K562 (cell line): ENCODE measurements around the gene DSTYK. TPM values are rescaled to one million over a fixed set of nuclear protein-coding genes. Genes with fewer than 3 reads are reported as not detected.

Experiments used
- ATAC-seq: fragments of 200-7000 bp; cut with Tn5 transposase; 3 replicates; pipeline ENCODE4 v1.9.1; 2020; ENCODE audit warnings: moderate library complexity
- BruUV-seq: library from RNA; stranded (reverse); fragments of 400-500 nt; replicated peaks from 2 replicates; lab custom pipeline; 2021; lab: Mats Ljungman, UMichigan
- CTCF ChIA-PET: fragments of 300-600 bp; formaldehyde crosslinking; extraction: SDS; loops from one replicate; lab custom pipeline; 2021; ENCODE audit warnings: low intra/inter-chr PET ratio; lab: Yijun Ruan, JAX
- POLR2A ChIA-PET: fragments of 300-600, 350-650 bp; sonication (Branson Sonifier 250); formaldehyde crosslinking; extraction: SDS; loops from one replicate; lab custom pipeline; 2021; ENCODE audit warnings: antibody characterized with exemption, inconsistent platforms; lab: Yijun Ruan, JAX
- DNase-seq, 4 experiments: peaks; one replicate each; pipeline versions ENCODE4 v3.0.0 to v3.0.0-alpha.2; 2011 to 2018; ENCODE audit warnings: low spot score in 3 of 4, mixed read lengths in 3 of 4; ENCODE audit errors: extremely low read depth in 1 of 4
- FAIRE-seq: peaks from 2 replicates; lab custom pipeline; 2011; peaks lifted over from hg19 to GRCh38; lab: Jason Lieb, UNC
- H2AFZ ChIP-seq: 2 replicates; pipeline ENCODE4 v1.6.0; 2011; ENCODE audit warnings: low read depth, low read length, control low read depth, inconsistent platforms
- H3K27ac ChIP-seq: fragments of 200-600 bp; 3 replicates; pipeline ENCODE4 v1.8.0; 2011; ENCODE audit warnings: low read depth, mild to moderate bottlenecking, control low read depth, inconsistent platforms, low read length, moderate library complexity, mixed read lengths; ENCODE audit errors: extremely low read depth
- H3K27me3 ChIP-seq, 2 experiments: fragments of 300-600 bp in 1 of 2; 2 replicates in 1 of 2; 3 replicates in 1 of 2; pipeline versions ENCODE4 v1.6.0 to v1.8.0; 2011; ENCODE audit warnings: inconsistent platforms in 2 of 2, low read length in 2 of 2, mild to moderate bottlenecking in 1 of 2, mixed read lengths in 1 of 2, moderate library complexity in 1 of 2; ENCODE audit not compliant: control insufficient read depth in 2 of 2, insufficient read depth in 2 of 2
- H3K36me3 ChIP-seq: fragments of 300-600 bp; 3 replicates; pipeline ENCODE4 v1.8.0; 2011; ENCODE audit warnings: mild to moderate bottlenecking, low read length, inconsistent platforms; ENCODE audit not compliant: control insufficient read depth, insufficient read depth
- H3K4me1 ChIP-seq, 2 experiments: fragments of 200-600 bp in 1 of 2; replicated peaks in 1 of 2; 2 replicates in 1 of 2; 3 replicates in 1 of 2; pipeline versions ENCODE4 v1.5.1 to v1.8.0; 2011; ENCODE audit warnings: inconsistent platforms in 2 of 2, low read length in 2 of 2, mild to moderate bottlenecking in 1 of 2, mixed read lengths in 1 of 2, moderate library complexity in 1 of 2; ENCODE audit not compliant: control insufficient read depth in 2 of 2, insufficient read depth in 2 of 2
- H3K4me2 ChIP-seq: 2 replicates; pipeline ENCODE4 v1.6.1; 2011; ENCODE audit warnings: low read length, control low read depth, inconsistent platforms, mixed read lengths; ENCODE audit not compliant: insufficient read depth
- H3K4me3 ChIP-seq: fragments of 200-600 bp; sonication (generic), shearing (Covaris generic); 2 replicates; pipeline ENCODE4 v1.5.1; 2016; ENCODE audit warnings: control low read depth, inconsistent platforms
- H3K79me2 ChIP-seq: fragments of 200-600 bp; 3 replicates; pipeline ENCODE4 v1.8.0; 2011; ENCODE audit warnings: low read length, inconsistent platforms; ENCODE audit not compliant: control insufficient read depth, insufficient read depth
- H3K9ac ChIP-seq, 2 experiments: 2 replicates each; pipeline versions ENCODE4 v1.6.0 to v1.6.1; 2011; ENCODE audit warnings: low read depth in 2 of 2, low read length in 2 of 2, control low read depth in 1 of 2, inconsistent platforms in 1 of 2, mild to moderate bottlenecking in 1 of 2, mixed read lengths in 1 of 2; ENCODE audit not compliant: insufficient read depth in 1 of 2
- H3K9me1 ChIP-seq: one replicate; pipeline ENCODE4 v1.6.0; 2011; ENCODE audit warnings: inconsistent platforms, mild to moderate bottlenecking, low read length, moderate library complexity; ENCODE audit not compliant: control insufficient read depth, insufficient read depth
- H3K9me3 ChIP-seq: replicated peaks from 2 replicates; pipeline ENCODE4 v1.5.1; 2011; ENCODE audit warnings: low read depth, low read length, inconsistent platforms; ENCODE audit not compliant: control insufficient read depth, insufficient read depth
- H4K20me1 ChIP-seq: replicated peaks from 2 replicates; pipeline ENCODE4 v1.6.1; 2011; ENCODE audit warnings: low read length, inconsistent platforms, mixed read lengths; ENCODE audit not compliant: control insufficient read depth, insufficient read depth
- CEBPB ChIP-seq: fragments of 450-650 bp; IDR thresholded peaks from 2 replicates; pipeline ENCODE4 v1.6.1; 2016; ENCODE audit warnings: missing genetic modification characterization, missing compliant biosample characterization
- ETV6 ChIP-seq, 3 experiments: fragments of 150-350 bp in 1 of 3; sonication (generic) in 1 of 3; formaldehyde crosslinking in 1 of 3; IDR thresholded peaks; 2 replicates each; pipeline versions ENCODE4 v1.6.1 to v1.8.0; 2014 to 2022; ENCODE audit warnings: borderline replicate concordance in 2 of 3, low read depth in 2 of 3, antibody characterized with exemption in 1 of 3, low read length in 1 of 3, mild to moderate bottlenecking in 1 of 3, missing genetic modification reagents in 1 of 3
- HLTF ChIP-seq: fragments of 450-650 bp; IDR thresholded peaks from 2 replicates; pipeline ENCODE4 v1.6.1; 2016
- NFXL1 ChIP-seq: fragments of 450-650 bp; formaldehyde crosslinking; IDR thresholded peaks from 2 replicates; pipeline ENCODE4 v1.4.0; 2021; ENCODE audit warnings: mild to moderate bottlenecking
- SIN3B ChIP-seq: fragments of 450-650 bp; IDR thresholded peaks from 2 replicates; pipeline ENCODE4 v1.6.1; 2017; ENCODE audit warnings: low read depth, mild to moderate bottlenecking, moderate library complexity
- ZFP1 ChIP-seq: fragments of 450-650 bp; formaldehyde crosslinking; IDR thresholded peaks from 2 replicates; pipeline ENCODE4 v1.4.0; 2020; ENCODE audit warnings: mild to moderate bottlenecking, mixed read lengths
- ZNF253 ChIP-seq: fragments of 250-450 bp; sonication (Bioruptor Pico); conservative IDR thresholded peaks from 2 replicates; pipeline ENCODE4 v1.6.1; 2021; ENCODE audit warnings: mild to moderate bottlenecking
- ZNF696 ChIP-seq: fragments of 250-450 bp; sonication (Bioruptor Pico); conservative IDR thresholded peaks from 2 replicates; pipeline ENCODE4 v1.4.0; 2020; ENCODE audit warnings: mild to moderate bottlenecking, moderate library complexity
- in situ Hi-C: fragments of 300-500 bp; cut with MboI; formaldehyde crosslinking; loops from 4 replicates; pipeline ENCODE4 v1.15.0; 2018; ENCODE audit warnings: inconsistent platforms, mixed read lengths
- intact Hi-C: fragments of 100-400 bp; cut with micrococcal nuclease; formaldehyde crosslinking; loops from 2 replicates; pipeline ENCODE4 v1.14.2; 2022
- polyA plus RNA-seq, 8 experiments: library from polyadenylated mRNA; depleted of rRNA in 4 of 8; stranded (reverse) in 5 of 8; unstranded in 3 of 8; fragments of >200 nt; fragmentation: Nextera tagmentation in 2 of 8; fragmentation: Illumina TruSeq in 1 of 8; extraction: Ambion mirVana in 2 of 8; extraction: Trizol in 1 of 8; gene quantifications; 2 replicates each; pipeline versions ENCODE4 v1.2.1 to v1.2.3, GENCODE V29; 2011 to 2014; ENCODE audit warnings: inconsistent platforms in 1 of 8, missing spikeins in 1 of 8
- total RNA-seq, 7 experiments: library from RNA; depleted of rRNA in 6 of 7; stranded (reverse); fragments of >200 nt in 6 of 7; fragmentation: Illumina TruSeq in 2 of 7; extraction: Trizol in 2 of 7; gene quantifications; 2 replicates each; pipeline versions ENCODE4 v1.2.1 to v1.2.3, GENCODE V29; 2011 to 2021; ENCODE audit warnings: low replicate concordance in 1 of 7
- TF ChIP-seq, protein P1 (sequence below), 2 experiments: fragments of 450-650 bp; IDR thresholded peaks; 2 replicates each; pipeline ENCODE4 v1.6.1; 2016; ENCODE audit warnings: mild to moderate bottlenecking in 2 of 2, borderline replicate concordance in 1 of 2, low read depth in 1 of 2, moderate library complexity in 1 of 2
- TF ChIP-seq, protein P2 (sequence below): fragments of 450-650 bp; IDR thresholded peaks from 2 replicates; pipeline ENCODE4 v1.6.1; 2018; ENCODE audit not compliant: partially characterized antibody

The DSTYK gene
- total and polyA plus RNA-seq, 9 of the 15 experiments (the other 6 are each of a cell fraction or from before 2014, with no cell fraction given): 4.2 to 7.1 (median 6.2) TPM

DNA sequence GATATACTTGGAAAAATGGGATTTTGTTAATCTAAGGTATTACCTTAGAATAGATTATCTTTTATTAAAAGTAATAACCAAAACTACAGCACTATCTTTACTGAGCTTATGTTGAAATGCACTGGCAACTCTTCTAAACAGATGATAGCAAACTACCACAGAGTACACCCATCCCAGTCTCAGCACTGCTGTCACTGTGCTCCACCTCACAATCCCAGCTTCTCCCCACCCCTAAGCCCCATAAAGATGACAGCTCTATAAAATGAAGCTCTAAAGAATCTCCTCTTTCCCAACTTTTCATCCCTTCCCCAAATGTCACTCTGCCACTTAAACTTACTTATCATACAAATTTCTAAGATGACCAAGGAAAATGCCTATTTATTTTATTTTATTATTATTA is 6.4 kb downstream of the DSTYK start:
- POLR2A ChIA-PET: interaction anchor here (0.9 to 3.8 kb wide), 5 partner anchors 10 to 83 kb away, joined by 3 to 28 read pairs (median 6); partner anchors contain the start of gene RBBP5
- H3K36me3 ChIP-seq: no peaks in the 10 kb centered on the region
- H3K9ac ChIP-seq: no peak overlapping the region
- no peaks in the 10 kb centered on the region for H3K9me3 ChIP-seq
- BruUV-seq: no TSS peak
- DNase-seq (no peak), FAIRE-seq (no peak), ATAC-seq (peak; percentile 61)
- H3K9me1 ChIP-seq: no peaks in the 10 kb centered on the region
- CTCF ChIA-PET: no interaction called here
- peaks cover 5 to 23% of the 10 kb centered on the region in 2 experiments for H3K4me1 ChIP-seq
- no peak overlapping the region for H3K4me2 ChIP-seq
- no peak overlapping the region for H3K27ac ChIP-seq
- peaks cover 41% of the 10 kb centered on the region for H3K79me2 ChIP-seq
- in situ Hi-C loops (no loop called here), intact Hi-C loops (no loop called here)
- H3K4me3 ChIP-seq: no peak overlapping the region
- H3K27me3 ChIP-seq: no peaks in the 10 kb centered on the region
- no peaks in the 10 kb centered on the region; the same call in 1 of the 2 replicates for H4K20me1 ChIP-seq
- no peak overlapping the region for H2AFZ ChIP-seq
- TF ChIP-seq NFXL1 (CRISPR knock-in tag): no peak
- TF ChIP-seq, protein P1, sequence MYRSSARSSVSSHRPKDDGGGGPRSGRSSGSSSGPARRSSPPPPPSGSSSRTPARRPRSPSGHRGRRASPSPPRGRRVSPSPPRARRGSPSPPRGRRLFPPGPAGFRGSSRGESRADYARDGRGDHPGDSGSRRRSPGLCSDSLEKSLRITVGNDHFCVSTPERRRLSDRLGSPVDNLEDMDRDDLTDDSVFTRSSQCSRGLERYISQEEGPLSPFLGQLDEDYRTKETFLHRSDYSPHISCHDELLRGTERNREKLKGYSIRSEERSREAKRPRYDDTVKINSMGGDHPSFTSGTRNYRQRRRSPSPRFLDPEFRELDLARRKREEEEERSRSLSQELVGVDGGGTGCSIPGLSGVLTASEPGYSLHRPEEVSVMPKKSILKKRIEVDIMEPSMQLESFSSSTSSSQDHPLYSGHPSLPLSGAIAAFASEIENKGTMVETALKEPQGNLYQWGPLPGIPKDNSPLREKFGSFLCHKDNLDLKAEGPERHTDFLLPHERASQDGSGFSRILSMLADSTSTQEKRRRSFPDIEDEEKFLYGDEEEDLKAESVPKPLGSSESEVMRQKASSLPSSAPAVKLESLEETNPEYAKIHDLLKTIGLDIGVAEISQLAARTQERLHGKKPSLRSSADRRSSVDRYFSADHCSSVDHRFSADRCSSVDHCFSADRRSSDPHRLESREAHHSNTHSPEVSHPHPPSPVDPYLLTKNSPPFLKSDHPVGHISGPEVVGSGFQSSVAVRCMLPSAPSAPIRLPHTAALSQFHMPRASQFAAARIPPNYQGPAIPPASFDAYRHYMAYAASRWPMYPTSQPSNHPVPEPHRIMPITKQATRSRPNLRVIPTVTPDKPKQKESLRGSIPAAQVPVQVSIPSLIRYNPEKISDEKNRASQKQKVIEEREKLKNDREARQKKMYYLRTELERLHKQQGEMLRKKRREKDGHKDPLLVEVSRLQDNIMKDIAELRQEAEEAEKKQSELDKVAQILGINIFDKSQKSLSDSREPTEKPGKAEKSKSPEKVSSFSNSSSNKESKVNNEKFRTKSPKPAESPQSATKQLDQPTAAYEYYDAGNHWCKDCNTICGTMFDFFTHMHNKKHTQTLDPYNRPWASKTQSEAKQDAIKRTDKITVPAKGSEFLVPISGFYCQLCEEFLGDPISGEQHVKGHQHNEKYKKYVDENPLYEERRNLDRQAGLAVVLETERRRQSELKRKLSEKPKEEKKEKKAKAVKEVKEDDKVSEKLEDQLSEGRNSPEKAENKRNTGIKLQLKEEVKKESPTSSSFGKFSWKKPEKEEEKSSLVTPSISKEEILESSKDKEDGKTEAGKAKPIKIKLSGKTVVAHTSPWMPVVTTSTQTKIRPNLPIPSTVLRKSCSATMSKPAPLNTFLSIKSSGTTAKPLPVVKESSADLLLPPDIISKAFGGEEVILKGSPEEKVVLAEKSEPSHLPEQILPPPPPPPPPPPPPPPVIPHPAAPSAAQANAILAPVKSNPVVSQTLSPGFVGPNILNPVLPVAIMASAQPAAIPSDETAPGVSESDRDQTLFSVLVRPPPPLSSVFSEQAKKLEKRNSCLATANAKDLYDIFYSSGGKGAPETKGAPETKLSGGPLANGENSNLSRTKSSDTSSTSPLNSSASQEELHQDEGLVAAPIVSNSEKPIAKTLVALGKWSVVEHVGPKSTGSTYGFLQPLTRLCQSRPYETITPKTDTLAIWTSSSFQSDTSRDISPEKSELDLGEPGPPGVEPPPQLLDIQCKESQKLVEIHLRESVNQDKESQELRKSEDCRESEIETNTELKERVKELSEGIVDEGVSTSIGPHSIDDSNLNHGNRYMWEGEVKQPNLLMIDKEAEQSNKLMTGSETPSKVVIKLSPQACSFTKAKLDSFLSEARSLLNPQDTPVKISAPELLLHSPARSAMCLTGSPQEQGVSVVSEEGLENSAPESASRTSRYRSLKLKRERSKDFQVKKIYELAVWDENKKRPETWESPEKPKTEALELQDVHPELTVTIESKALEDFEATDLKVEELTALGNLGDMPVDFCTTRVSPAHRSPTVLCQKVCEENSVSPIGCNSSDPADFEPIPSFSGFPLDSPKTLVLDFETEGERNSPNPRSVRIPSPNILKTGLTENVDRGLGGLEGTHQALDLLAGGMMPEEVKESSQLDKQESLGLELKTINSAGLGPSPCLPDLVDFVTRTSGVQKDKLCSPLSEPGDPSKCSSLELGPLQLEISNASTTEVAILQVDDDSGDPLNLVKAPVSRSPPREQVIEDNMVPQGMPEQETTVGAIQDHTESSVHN (IDR thresholded peaks at IDR 0.05; ENCODE audit: borderline replicate concordance in 1 of 2, low read depth in 1 of 2): no peak
- no peak for TF ChIP-seq ZNF253 (CRISPR knock-in tag)
- TF ChIP-seq HLTF: no peak
- TF ChIP-seq ETV6 (IDR thresholded peaks at IDR 0.05; ENCODE audit: borderline replicate concordance in 1 of 2, low read depth in 2 of 2, low read length in 1 of 2): no peak
- TF ChIP-seq ETV6 (CRISPR knock-in tag; IDR thresholded peaks at IDR 0.05; ENCODE audit: borderline replicate concordance): no peak
- no peak for TF ChIP-seq CEBPB
- TF ChIP-seq ZNF696 (CRISPR knock-in tag): no peak
- TF ChIP-seq, protein P2, sequence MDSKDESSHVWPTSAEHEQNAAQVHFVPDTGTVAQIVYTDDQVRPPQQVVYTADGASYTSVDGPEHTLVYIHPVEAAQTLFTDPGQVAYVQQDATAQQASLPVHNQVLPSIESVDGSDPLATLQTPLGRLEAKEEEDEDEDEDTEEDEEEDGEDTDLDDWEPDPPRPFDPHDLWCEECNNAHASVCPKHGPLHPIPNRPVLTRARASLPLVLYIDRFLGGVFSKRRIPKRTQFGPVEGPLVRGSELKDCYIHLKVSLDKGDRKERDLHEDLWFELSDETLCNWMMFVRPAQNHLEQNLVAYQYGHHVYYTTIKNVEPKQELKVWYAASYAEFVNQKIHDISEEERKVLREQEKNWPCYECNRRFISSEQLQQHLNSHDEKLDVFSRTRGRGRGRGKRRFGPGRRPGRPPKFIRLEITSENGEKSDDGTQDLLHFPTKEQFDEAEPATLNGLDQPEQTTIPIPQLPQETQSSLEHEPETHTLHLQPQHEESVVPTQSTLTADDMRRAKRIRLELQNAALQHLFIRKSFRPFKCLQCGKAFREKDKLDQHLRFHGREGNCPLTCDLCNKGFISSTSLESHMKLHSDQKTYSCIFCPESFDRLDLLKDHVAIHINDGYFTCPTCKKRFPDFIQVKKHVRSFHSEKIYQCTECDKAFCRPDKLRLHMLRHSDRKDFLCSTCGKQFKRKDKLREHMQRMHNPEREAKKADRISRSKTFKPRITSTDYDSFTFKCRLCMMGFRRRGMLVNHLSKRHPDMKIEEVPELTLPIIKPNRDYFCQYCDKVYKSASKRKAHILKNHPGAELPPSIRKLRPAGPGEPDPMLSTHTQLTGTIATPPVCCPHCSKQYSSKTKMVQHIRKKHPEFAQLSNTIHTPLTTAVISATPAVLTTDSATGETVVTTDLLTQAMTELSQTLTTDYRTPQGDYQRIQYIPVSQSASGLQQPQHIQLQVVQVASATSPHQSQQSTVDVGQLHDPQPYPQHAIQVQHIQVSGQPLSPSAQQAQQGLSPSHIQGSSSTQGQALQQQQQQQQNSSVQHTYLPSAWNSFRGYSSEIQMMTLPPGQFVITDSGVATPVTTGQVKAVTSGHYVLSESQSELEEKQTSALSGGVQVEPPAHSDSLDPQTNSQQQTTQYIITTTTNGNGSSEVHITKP: no peak
- TF ChIP-seq SIN3B: no peak
- no peak for TF ChIP-seq ZFP1 (CRISPR knock-in tag)
